Measurements from ENCODE around the gene SPATA31D4. TPM values are rescaled to one million over a fixed set of nuclear protein-coding genes. Genes with fewer than 3 reads are reported as not detected.

Gene SPATA31D4
- polyA plus RNA-seq, 1 donor = not detected

Other genes with a start within 250 kb of the SPATA31D4 start
- gene TLE1, start 238.9 kb upstream of the SPATA31D4 start, polyA plus RNA-seq = 26.7 TPM
- gene SPATA31D3, start 15.1 kb downstream of the SPATA31D4 start, polyA plus RNA-seq = not detected
- not detected for gene SPATA31D1, start 60.3 kb downstream of the SPATA31D4 start, polyA plus RNA-seq